ENCODE data around the gene GMPR. TPM values are rescaled to one million over a fixed set of nuclear protein-coding genes. Genes with fewer than 3 reads are reported as not detected.

Gene GMPR
- total RNA-seq, 4 donors from 2014 or later, result 14.0 to 21.8 (median 15.8) TPM

GRCh38 chr6:16198061-16198705 is 40.2 kb upstream of the GMPR start:
- no peak for TF ChIP-seq POLR2A (IDR thresholded peaks at IDR 0.05)
- no peak for TF ChIP-seq CTCF (IDR thresholded peaks at IDR 0.05)
- TF ChIP-seq EP300 (IDR thresholded peaks at IDR 0.05), result no peak
- Histone ChIP-seq H3K9me3 (no peaks in the 10 kb centered on the region), H3K36me3 (no peaks in the 10 kb centered on the region), H3K27ac (no peak overlapping the region), H3K27me3 (no peaks in the 10 kb centered on the region), H3K4me3 (no peak overlapping the region), H3K4me1 (peaks cover 0 to 13% (median 3%) of the 10 kb centered on the region in 4 donors)
- no peak for DNase-seq (ENCODE audit: low spot score in 2 of 2)
- 89 to 97% methylated on average over 33 to 50 of the region's 50 CpGs for WGBS, 2 donors

GRCh38 chr6:16199804-16200203 is 38.6 kb upstream of the GMPR start:
- no peak for DNase-seq (ENCODE audit: low spot score in 2 of 2)
- peaks cover 0 to 13% (median 3%) of the 10 kb centered on the region in 4 donors for H3K4me1 ChIP-seq
- no peaks in the 10 kb centered on the region for H3K36me3 ChIP-seq
- peak overlapping the region in 1 of 4 donors; percentile 5 for H3K4me3 ChIP-seq
- no peaks in the 10 kb centered on the region for H3K27me3 ChIP-seq
- no peaks in the 10 kb centered on the region for H3K9me3 ChIP-seq
- no peak for TF ChIP-seq EP300 (IDR thresholded peaks at IDR 0.05)
- no peak for TF ChIP-seq POLR2A (IDR thresholded peaks at IDR 0.05)
- TF ChIP-seq CTCF (IDR thresholded peaks at IDR 0.05), result no peak
- H3K27ac ChIP-seq, result no peak overlapping the region
- WGBS, 2 donors, result 62 to 64% methylated on average over 4 to 5 of the region's 5 CpGs

- Histone ChIP-seq H3K9me3 (no peaks in the 10 kb centered on the region), H3K4me3 (peak overlapping the region in 2 of 4 donors; percentile 5 to 25), H3K4me1 (peaks cover 0 to 13% (median 3%) of the 10 kb centered on the region in 4 donors), H3K27ac (no peak overlapping the region), H3K36me3 (no peaks in the 10 kb centered on the region), H3K27me3 (no peaks in the 10 kb centered on the region)
- WGBS, 2 donors, result 16 to 25% methylated on average over 18 of the region's 18 CpGs
- no peak for TF ChIP-seq CTCF (IDR thresholded peaks at IDR 0.05)
- TF ChIP-seq POLR2A (IDR thresholded peaks at IDR 0.05), result no peak
- TF ChIP-seq EP300 (IDR thresholded peaks at IDR 0.05), result no peak
- DNase-seq (ENCODE audit: low spot score in 2 of 2), result no peak
Observed at GRCh38 chr6:16200321-16200883, 38.0 kb upstream of the GMPR start.

GRCh38 chr6:16201706-16202105 is 36.7 kb upstream of the GMPR start:
- no peak for DNase-seq (ENCODE audit: low spot score in 2 of 2)
- Histone ChIP-seq H3K4me1 (peaks cover 0 to 13% (median 3%) of the 10 kb centered on the region in 4 donors), H3K27ac (no peak overlapping the region), H3K9me3 (no peaks in the 10 kb centered on the region), H3K36me3 (no peaks in the 10 kb centered on the region), H3K4me3 (no peak overlapping the region), H3K27me3 (no peaks in the 10 kb centered on the region)
- 100% methylated on average over 1 of the region's 1 CpG for WGBS, 2 donors
- no peak for TF ChIP-seq CTCF (IDR thresholded peaks at IDR 0.05)
- TF ChIP-seq EP300 (IDR thresholded peaks at IDR 0.05), result no peak
- no peak for TF ChIP-seq POLR2A (IDR thresholded peaks at IDR 0.05)

DNA sequence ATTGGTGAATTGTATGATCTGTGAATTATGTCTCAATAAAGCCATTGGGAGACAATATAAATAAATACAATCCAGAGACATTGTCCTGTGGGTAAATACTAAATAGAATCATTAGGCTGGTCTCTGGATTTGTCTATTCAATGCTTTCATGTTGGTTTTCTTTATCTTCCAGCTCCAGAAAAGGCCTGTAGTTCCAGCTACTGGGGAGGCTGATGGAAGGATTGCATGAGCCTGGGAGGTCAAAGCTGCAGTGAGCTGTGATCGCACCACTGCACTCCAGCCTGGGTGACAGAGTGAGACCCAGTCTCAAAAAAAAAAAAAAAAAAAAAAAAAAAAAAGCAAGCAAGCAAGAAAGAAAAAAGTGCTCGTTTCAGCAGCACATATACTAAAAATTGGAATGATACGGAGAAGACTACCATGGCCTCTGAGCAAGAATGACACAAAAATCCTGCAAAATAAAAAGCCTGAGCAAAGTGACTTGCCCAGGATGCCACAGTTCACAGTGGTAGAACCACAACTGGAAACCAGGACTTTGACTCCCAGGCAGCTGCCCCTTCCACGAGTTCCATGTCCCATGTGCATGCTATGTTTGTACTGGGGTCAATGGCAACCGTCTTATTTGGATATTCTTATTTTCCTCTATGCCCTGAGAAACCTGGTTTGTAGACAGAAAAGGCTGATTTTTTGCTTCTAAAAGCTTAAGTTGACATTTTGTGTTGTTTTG is 33.6 kb upstream of the GMPR start:
- WGBS, 2 donors, result 79 to 81% methylated on average over 5 of the region's 5 CpGs
- no peak overlapping the region for H3K27ac ChIP-seq
- no peak for DNase-seq (ENCODE audit: low spot score in 2 of 2)

More for the DNA sequence above, 33.6 kb upstream of the GMPR start:
- H3K4me1 ChIP-seq, result peaks cover 0 to 10% (median under 1%) of the 10 kb centered on the region in 4 donors
- no peak for TF ChIP-seq EP300 (IDR thresholded peaks at IDR 0.05)
- TF ChIP-seq POLR2A (IDR thresholded peaks at IDR 0.05), result no peak
- TF ChIP-seq CTCF (IDR thresholded peaks at IDR 0.05), result no peak
- no peak overlapping the region for H3K4me3 ChIP-seq
- no peaks in the 10 kb centered on the region for H3K9me3 ChIP-seq
- no peaks in the 10 kb centered on the region for H3K36me3 ChIP-seq
- H3K27me3 ChIP-seq, result peaks cover 0 to 6% of the 10 kb centered on the region in 2 donors
